ENCODE measurements around the gene HAO2.

Gene HAO2

DNA sequence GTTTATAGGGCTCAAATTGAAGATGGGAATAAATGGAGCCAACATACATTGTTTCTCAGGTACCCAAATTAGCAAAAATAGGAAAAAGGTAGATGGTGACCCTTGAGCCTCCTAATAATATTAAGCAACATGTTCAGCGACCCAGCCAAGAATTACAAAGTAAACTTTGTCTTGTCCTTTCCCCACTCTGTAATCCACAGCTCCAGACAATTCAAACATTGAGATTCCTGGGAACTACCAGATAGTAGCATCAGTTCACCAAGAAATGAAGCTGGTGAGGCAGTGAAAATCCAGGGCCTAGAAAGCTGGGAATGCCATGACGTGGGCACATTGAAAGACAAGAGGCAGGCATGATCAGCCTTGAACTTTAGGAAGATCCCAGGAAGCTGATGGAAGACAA lies 11.7 kb downstream of the HAO2 start:
- no peak for DNase-seq (ENCODE audit: low spot score)

- no peak for DNase-seq (ENCODE audit: low spot score)
These were observed 12.5 kb downstream of the HAO2 start for GRCh38 chr1:119380983-119381662.

- DNase-seq (ENCODE audit: low spot score): no peak
These were observed 16.0 kb downstream of the HAO2 start for GRCh38 chr1:119384591-119384990.

- DNase-seq (ENCODE audit: low spot score): no peak
These were observed 17.1 kb downstream of the HAO2 start for GRCh38 chr1:119385650-119386049.

DNA sequence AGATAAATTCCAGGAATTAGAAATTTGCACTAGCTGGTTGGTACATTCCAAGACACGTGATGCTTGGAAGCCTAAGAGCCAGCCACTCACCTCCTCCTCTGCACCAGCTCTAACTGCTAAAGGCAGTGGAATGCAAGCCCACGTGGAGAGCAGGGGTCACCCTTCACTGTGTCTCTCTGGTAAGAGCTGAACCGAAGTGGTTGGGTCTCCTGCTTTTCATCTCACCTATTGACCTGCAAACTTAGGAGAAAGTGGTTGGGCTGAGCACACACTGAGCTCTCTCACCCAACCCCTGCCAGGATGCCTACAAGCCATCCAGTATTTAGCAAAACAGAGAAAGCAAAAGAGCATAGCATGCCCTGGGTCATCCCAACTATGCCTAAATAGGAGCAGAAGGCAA lies 19.3 kb downstream of the HAO2 start:
- no peak for DNase-seq (ENCODE audit: low spot score)

DNA sequence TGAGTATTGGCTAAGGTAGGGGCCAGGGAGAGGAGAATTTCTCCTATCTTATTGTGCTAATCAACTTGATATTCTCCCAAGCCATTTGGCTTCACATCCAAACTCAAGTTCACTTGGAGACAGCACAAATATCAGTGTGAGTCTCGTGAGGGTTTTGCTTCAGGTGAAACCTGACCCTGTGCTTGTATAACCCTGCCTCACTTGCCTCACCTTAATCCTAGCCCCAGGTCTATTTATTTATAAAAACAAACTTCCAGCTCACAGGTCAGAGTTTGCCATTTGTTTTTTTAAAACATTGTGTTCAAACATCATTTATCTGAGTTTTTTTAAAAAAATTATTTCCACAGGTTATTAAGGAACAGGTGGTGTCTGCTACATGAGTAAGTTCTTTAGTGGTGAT lies 19.9 kb downstream of the HAO2 start:
- DNase-seq (ENCODE audit: low spot score): no peak

- DNase-seq (ENCODE audit: low spot score): no peak
These were observed 21.9 kb downstream of the HAO2 start for GRCh38 chr1:119390526-119390925.

DNA sequence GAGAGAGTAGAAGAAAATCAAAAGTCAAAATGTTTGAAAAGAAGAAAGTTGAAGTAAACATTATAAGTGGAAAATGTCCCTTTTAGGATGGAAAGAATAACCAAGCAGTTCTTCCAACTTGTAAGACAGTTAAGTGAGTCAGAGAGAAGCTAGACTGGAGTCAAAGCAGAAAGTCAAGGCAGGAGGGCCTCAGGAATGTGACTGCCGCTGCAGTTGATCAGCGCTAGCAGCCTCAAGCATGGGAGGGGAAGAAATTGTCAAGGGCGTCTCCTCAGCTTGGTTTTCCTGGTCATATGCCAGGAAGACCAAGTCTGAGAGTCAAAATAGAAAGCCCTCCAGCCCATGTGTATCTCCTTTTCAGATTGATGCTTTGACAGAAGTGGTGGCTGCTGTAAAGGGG lies 23.2 kb downstream of the HAO2 start:
- DNase-seq (ENCODE audit: low spot score): peak; percentile 16

DNA sequence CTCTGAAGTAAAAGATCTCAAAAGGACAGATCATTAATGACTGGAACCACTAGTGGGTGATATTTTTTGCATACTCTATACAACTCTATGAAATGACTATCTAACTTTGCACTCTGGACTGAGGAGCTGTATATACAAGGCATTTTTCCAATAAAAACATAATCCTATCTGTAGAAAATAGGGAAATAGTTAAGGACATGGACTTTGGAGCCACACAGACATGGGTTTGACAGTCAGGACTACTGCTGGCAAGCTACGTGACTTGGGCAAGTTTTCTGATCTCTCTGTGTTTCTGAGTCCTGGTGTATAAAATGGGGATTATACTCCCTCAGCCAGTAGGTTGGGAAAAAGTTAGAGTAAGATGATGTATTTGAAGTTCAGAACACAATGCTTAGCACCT lies 25.5 kb downstream of the HAO2 start:
- no peak for DNase-seq (ENCODE audit: low spot score)

DNA sequence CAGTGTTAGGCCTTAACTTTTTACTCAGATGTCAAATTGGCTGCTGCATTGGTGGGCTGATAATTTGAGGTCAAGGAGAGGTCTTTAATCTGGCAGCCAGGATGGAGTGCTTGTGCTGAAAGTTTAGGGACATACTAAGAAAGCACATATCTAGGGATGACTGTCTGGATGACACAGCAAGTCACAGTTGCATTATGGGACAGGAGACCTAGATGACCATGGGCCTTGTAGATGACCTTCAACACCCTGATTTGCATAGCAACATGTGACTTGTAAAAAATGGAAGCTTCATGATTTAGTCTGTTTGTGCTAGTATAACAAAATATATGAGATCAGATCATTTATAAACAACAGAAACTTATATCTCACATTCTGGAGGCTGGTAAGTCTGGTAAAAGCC lies 28.4 kb downstream of the HAO2 start:
- no peak for DNase-seq (ENCODE audit: low spot score)

- DNase-seq (ENCODE audit: low spot score): no peak
These were observed 29.4 kb downstream of the HAO2 start for GRCh38 chr1:119397986-119398385.

GRCh38 chr1:119404736-119405135 lies 36.2 kb downstream of the HAO2 start:
- DNase-seq (ENCODE audit: low spot score): no peak

DNA sequence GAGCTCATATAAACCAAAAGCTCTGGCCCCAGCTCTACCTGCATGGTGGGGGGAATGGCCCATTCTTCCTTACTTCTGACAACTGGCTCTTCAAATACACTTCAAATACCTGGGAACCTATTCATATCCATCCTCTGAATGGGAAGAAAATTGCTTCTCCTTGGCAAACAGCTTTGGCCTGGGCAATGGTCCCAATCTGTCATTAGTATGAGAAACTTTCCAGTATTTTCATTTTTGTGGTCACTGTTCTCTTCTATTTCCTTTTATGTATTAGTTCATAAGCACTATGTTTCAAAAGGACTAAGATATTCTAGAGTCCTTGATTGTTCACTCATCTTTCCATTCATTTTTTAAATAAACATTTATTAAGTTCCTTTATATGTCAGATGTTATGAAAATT lies 41.1 kb downstream of the HAO2 start:
- peak; percentile 28 for DNase-seq (ENCODE audit: low spot score)

DNA sequence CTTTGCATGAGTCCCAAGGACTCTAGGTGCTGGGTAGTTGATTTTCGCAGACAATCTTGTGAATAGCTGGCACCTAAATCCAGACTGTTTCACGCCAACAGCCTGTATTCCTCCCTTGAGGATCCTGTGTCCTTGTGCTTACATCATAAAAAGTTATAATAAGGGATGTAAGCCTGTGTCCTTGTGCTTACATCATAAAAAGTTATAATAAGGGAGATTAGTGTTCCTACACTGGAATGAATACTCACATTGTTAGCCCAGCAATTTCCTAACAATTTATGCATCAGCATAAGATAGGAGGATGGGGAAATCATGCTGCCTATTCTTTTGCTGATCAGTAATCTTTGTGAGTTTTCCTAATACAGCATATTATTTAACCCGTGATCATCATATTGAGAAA lies 42.4 kb downstream of the HAO2 start:
- DNase-seq (ENCODE audit: low spot score): no peak

- DNase-seq (ENCODE audit: low spot score): no peak
These were observed 46.4 kb downstream of the HAO2 start, which contains the start of gene HSD3B2 for GRCh38 chr1:119414950-119415349. Gene HSD3B2, plus strand, starts transcription at chr1:119415150. Its CDS starts 270 bp downstream, at chr1:119415420.

DNA sequence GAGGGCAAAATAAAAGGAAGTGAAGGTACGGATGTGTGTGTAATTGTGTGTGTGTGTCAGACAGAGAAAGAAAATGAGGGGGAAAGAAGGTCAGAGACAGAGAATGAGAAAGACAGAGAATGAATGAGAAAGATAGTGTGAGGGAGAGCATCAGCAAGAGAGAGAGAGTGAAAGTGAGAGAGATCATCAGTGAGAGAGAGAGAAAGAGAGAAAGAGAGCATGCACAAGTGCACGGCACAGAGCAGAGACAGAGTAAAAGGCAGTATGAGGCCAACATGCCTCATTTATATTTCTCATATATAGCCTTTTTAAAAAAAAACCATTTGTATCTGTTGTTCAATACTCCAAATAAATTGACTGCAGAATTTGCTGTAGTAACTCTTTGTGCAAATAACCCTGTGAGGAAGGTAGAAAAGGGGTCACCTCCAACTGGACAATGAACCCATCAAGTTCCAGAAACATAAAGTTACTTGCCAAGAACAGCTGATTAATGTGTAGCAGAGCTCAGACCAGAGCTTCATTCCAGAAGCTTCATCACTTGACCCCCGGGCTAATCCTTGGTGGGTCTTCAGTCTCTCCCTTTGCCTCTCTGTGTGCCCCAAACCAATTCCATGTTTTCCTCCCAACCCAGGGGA lies 47.5 kb downstream of the HAO2 start:
- DNase-seq (ENCODE audit: low spot score): no peak

GRCh38 chr1:119419109-119419508 lies 50.5 kb downstream of the HAO2 start:
- DNase-seq (ENCODE audit: low spot score): no peak

- DNase-seq (ENCODE audit: low spot score): no peak
These were observed 52.1 kb downstream of the HAO2 start for GRCh38 chr1:119420638-119421037.

DNA sequence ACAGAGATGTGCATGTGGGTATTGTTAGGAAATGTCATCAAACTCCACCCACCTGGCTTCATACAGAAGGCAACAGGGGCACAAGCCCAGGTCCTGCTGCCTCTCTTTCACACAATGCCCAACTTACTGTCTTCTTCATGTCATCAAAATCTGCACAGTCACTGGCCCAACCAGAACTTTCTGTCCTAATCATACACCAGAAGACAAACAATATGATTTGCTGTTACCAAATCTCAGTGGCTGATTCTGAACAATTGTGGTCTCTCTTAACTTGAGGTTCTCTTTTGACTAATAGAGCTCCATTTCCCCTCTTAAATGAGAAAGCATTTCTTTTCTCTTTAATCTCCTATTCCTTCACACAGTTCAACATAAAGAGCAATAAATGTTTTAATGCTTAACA lies 54.0 kb downstream of the HAO2 start:
- no peak for DNase-seq (ENCODE audit: low spot score)

GRCh38 chr1:119428991-119429390 lies 60.4 kb downstream of the HAO2 start:
- no peak for DNase-seq (ENCODE audit: low spot score)

GRCh38 chr1:119429687-119430086 lies 61.1 kb downstream of the HAO2 start:
- DNase-seq (ENCODE audit: low spot score): no peak

- no peak for DNase-seq (ENCODE audit: low spot score)
These were observed 61.9 kb downstream of the HAO2 start for GRCh38 chr1:119430486-119430885.

DNA sequence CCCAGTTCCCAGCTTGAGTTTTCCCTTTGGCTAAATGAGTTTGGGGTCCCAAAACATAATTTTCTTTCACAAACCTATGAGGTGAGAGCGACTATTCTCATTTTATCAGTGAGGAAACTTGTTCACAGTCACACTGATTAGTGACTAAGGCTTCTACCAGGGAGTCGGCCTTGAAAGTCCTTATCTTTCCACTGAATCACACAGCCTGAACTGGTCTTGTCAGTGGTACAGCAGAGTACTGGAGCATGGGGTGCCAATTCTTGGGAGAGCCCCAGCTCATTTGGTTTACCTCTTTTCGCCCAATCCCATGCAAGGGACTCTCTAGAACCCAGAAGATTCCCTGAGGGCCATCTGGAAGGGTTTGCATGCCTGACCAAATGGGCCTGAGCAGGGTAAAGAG lies 63.3 kb downstream of the HAO2 start:
- no peak for DNase-seq (ENCODE audit: low spot score)

- peak; percentile 25 for DNase-seq (ENCODE audit: low spot score)
These were observed 66.5 kb downstream of the HAO2 start for GRCh38 chr1:119435052-119435451.

Data from AG08395 (cell line).